Right lobe of liver (tissue), 6 donors: ENCODE measurements around the gene FNTB. TPM values are rescaled to one million over a fixed set of nuclear protein-coding genes. Genes with fewer than 3 reads are reported as not detected.

Source experiments
- ATAC-seq, 4 donors: fragments of 200-7000 bp; cut with Tn5 transposase; one replicate each; pipeline ENCODE4 v1.9.1; 2020; ENCODE audit warnings: mild to moderate bottlenecking in 4 of 4, moderate library complexity in 4 of 4
- DNase-seq, 3 donors: peaks; one replicate each; pipeline ENCODE4 v3.0.0-alpha.2; 2020
- H3K27ac ChIP-seq, 3 donors: fragments of 200-600 bp; one replicate each; pipeline ENCODE4 v1.8.0; 2022
- H3K27me3 ChIP-seq, 2 donors: fragments of 200-600 bp; one replicate each; pipeline ENCODE4 v1.8.0; 2022
- H3K36me3 ChIP-seq, 4 donors: fragments of 200-600 bp; sonication (generic) in 1 of 4; one replicate each; pipeline versions ENCODE4 v1.5.1 to v1.8.0; 2017 to 2022; ENCODE audit warnings: control low read depth in 1 of 4
- H3K4me1 ChIP-seq, 4 donors: fragments of 200-600 bp; sonication (generic) in 1 of 4; one replicate each; pipeline versions ENCODE4 v1.5.1 to v1.8.0; 2017 to 2022; ENCODE audit warnings: control low read depth in 1 of 4
- H3K4me3 ChIP-seq, 3 donors: fragments of 200-600 bp; one replicate each; pipeline ENCODE4 v1.8.0; 2022
- H3K9me3 ChIP-seq, 4 donors: fragments of 200-600 bp; sonication (generic) in 1 of 4; one replicate each; pipeline versions ENCODE4 v1.5.1 to v1.8.0; 2017 to 2022; ENCODE audit warnings: control low read depth in 1 of 4
- POLR2A ChIP-seq: fragments of 450-650 bp; IDR thresholded peaks from one replicate; pipeline ENCODE4 v1.6.1; 2017; ENCODE audit warnings: antibody characterized with exemption, mild to moderate bottlenecking
- WGBS: methylation state at CpG from one replicate; pipeline ENCODE4 v1.1.6; 2018; ENCODE audit warnings: low coverage, low lambda C conversion rate; ENCODE audit not compliant: insufficient coverage; ENCODE audit errors: missing lambda C conversion rate; 5-methylcytosine and 5-hydroxymethylcytosine counted together
- intact Hi-C, 2 donors: fragments of 100-400 bp; cut with DNase I; formaldehyde crosslinking; loops; one replicate each; pipeline versions ENCODE4 v1.11.2 to v1.14.1; 2022
- total RNA-seq, 6 experiments: library from RNA; depleted of rRNA in 2 of 6; stranded (reverse); fragments of >200 nt in 2 of 6; fragmentation: NEBNext Ultra II Directional in 3 of 6; extraction: Animal tissue kit (Norgen Biotek cat#: 25700) in 3 of 6; gene quantifications; one replicate each; pipeline versions ENCODE4 v1.1.0 to v1.2.4, GENCODE V29; 2016 to 2023
- TF ChIP-seq, protein P1 (sequence below), 4 donors: fragments of 200-600 bp in 3 of 4; fragments of 450-650 bp in 1 of 4; IDR thresholded peaks; one replicate each; pipeline versions ENCODE4 v1.5.1 to v1.8.0; 2016 to 2022; ENCODE audit warnings: antibody characterized with exemption in 4 of 4, mild to moderate bottlenecking in 2 of 4
- donor health status: DM: no; HTN: yes; CAD: no.
- donor health status: DM: no; HTN: no; CAD: no.
- donor health status: DM: no; HTN: no; CAD: no.
- donor health status: DM: no; HTN: yes; CAD: no.
- donor health status: DM: no; HTN: yes; CAD: no.

Gene FNTB
- total RNA-seq, 6 experiments from 2014 or later = 6.1 to 19.2 (median 9.0) TPM

DNA sequence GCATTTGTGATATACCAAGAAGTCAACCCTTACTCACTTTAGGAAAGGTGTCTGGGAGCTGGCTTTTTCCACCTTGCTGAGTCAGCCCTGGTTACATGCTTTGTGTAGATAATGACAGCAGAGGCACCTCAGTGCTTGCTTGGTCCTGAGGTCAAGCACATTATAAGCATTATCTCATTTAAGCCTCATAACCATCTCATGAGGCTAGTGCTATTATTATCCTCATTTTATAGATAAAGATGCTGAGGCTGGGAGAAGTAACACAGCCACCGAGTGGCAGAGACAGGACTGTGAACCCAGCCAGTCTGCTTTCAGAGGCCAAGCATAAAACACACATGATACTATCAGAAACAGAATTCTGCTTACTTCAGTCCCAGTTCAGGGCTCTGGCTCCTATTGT, 86.2 kb downstream of the FNTB start:
- TF ChIP-seq, protein P1, sequence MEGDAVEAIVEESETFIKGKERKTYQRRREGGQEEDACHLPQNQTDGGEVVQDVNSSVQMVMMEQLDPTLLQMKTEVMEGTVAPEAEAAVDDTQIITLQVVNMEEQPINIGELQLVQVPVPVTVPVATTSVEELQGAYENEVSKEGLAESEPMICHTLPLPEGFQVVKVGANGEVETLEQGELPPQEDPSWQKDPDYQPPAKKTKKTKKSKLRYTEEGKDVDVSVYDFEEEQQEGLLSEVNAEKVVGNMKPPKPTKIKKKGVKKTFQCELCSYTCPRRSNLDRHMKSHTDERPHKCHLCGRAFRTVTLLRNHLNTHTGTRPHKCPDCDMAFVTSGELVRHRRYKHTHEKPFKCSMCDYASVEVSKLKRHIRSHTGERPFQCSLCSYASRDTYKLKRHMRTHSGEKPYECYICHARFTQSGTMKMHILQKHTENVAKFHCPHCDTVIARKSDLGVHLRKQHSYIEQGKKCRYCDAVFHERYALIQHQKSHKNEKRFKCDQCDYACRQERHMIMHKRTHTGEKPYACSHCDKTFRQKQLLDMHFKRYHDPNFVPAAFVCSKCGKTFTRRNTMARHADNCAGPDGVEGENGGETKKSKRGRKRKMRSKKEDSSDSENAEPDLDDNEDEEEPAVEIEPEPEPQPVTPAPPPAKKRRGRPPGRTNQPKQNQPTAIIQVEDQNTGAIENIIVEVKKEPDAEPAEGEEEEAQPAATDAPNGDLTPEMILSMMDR (IDR thresholded peaks at IDR 0.05) = no peak
- no peak for TF ChIP-seq POLR2A
- no peak for ATAC-seq
- Histone ChIP-seq H3K36me3 (peaks cover 0 to 26% (median 13%) of the 10 kb centered on the region in 4 donors), H3K9me3 (no peaks in the 10 kb centered on the region), H3K27ac (no peak overlapping the region), H3K27me3 (no peaks in the 10 kb centered on the region), H3K4me1 (no peaks in the 10 kb centered on the region), H3K4me3 (no peak overlapping the region)
- 83% methylated on average over 1 of the region's 1 CpG for WGBS
- no peak for DNase-seq
- intact Hi-C loops = no loop called here

DNA sequence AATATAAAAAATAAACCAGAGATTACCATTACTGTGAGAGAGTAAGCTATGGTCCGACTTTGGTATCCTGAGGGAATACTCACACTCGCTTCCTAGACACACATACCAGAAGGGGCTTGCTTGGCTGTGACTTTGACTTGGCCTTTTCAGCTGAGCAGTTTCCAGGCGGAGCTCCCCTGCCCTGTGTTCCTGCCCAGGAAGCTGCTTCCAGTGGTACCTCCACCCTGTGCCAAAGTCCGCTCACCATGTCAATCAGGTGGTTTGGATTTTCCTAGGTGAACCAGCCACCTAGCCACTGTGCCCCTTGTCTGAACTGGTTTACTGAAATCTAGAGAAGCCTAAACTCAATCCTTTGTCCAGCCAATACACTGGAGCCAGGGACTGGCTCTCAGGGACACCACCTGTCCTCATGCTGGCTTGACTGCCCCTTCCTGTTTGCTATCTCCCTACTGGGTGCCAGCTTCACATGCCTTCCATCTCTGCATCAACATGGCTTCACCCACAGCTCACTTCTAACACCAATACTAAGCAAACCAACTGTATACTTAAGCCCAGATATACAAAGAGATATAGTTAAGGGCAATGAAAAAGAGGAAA, 87.0 kb downstream of the FNTB start:
- Histone ChIP-seq H3K27ac (no peak overlapping the region), H3K27me3 (no peaks in the 10 kb centered on the region), H3K9me3 (no peaks in the 10 kb centered on the region), H3K4me1 (no peaks in the 10 kb centered on the region), H3K4me3 (no peak overlapping the region), H3K36me3 (peaks cover 0 to 29% (median 13%) of the 10 kb centered on the region in 4 donors)
- ATAC-seq (peak in 1 of 4 donors; percentile 13), DNase-seq (no peak)
- TF ChIP-seq POLR2A = no peak
- TF ChIP-seq, protein P1 (IDR thresholded peaks at IDR 0.05) = no peak
- intact Hi-C loops = no loop called here
- WGBS = 90% methylated on average over 3 of the region's 4 CpGs

DNA sequence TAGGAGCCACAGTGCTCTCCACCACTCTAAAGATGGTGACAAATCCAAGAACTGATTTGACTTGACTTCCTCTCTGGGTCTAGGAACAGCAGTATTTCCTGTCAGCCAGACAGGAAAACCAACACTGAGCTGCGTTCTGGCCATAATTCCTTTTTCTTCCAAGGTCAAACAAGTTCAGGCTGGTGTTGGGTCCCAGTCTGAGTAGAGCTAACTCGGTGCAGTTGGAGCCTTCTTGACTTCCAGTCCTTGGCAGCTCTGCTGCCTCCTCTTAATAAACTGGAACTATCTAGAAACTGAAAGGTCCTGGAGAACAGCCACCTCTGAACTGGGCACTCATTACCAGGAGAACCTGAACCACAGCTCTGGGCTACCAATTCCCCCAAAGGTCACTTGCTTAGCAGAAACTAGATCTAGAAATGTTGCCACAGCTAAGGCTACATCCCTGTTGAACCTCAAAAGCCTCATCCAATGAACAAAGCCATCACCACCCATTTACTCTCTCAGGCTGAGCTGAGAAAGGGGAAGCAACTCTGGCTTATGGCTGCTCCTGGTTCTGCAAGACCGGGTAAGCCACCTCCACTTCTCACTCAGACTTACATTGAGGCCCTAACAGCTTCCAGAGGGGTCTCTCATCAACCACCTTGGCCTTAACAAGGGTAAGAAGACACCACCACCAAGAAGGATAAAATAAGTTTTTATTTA, 87.9 kb downstream of the FNTB start:
- 56% methylated on average over 3 of the region's 3 CpGs for WGBS

GRCh38 chr14:65075628-65076325, 89.1 kb downstream of the FNTB start:
- H3K4me1 ChIP-seq = peaks cover 0 to 5% (median 0%) of the 10 kb centered on the region in 4 donors
- H3K27ac ChIP-seq = no peak overlapping the region
- no peak for TF ChIP-seq POLR2A
- TF ChIP-seq, protein P1 (IDR thresholded peaks at IDR 0.05) = no peak
- H3K9me3 ChIP-seq = no peaks in the 10 kb centered on the region
- intact Hi-C loops = no loop called here
- ATAC-seq (peak in 1 of 4 donors; percentile 41), DNase-seq (peak in 1 of 3 donors; percentile 52)
- H3K4me3 ChIP-seq = no peak overlapping the region
- peaks cover 0 to 41% (median 16%) of the 10 kb centered on the region in 4 donors for H3K36me3 ChIP-seq
- WGBS = 80% methylated on average over 12 of the region's 17 CpGs
- H3K27me3 ChIP-seq = no peaks in the 10 kb centered on the region

More for the DNA sequence above, 87.9 kb downstream of the FNTB start:
- Histone ChIP-seq H3K27me3 (no peaks in the 10 kb centered on the region), H3K9me3 (no peaks in the 10 kb centered on the region), H3K4me1 (no peaks in the 10 kb centered on the region), H3K27ac (peak overlapping the region in 1 of 3 donors; percentile 47), H3K36me3 (peaks cover 0 to 36% (median 16%) of the 10 kb centered on the region in 4 donors), H3K4me3 (no peak overlapping the region)
- ATAC-seq = peak; percentile 33 to 69 (median 41)
- DNase-seq = no peak
- intact Hi-C loops = no loop called here
- TF ChIP-seq POLR2A = no peak
- TF ChIP-seq, protein P1 (IDR thresholded peaks at IDR 0.05) = no peak
